Spleen (tissue), 7 donors: ENCODE data around the gene OR13C9.

Experiments used
- CTCF ChIP-seq, 11 experiments: fragments of 200-600 bp in 7 of 11; fragments of 450-650 bp in 4 of 11; sonication (generic) in 4 of 11; IDR thresholded peaks in 8 of 11; conservative IDR thresholded peaks in 3 of 11; 1 replicate in 7 of 11; 2 replicates in 4 of 11; pipeline versions ENCODE4 v1.4.0 to v1.8.0; 2016 to 2021; ENCODE audit warnings: antibody characterized with exemption in 11 of 11, inconsistent platforms in 4 of 11, mild to moderate bottlenecking in 1 of 11
- POLR2A ChIP-seq, 3 donors: fragments of 450-650 bp; IDR thresholded peaks; one replicate each; pipeline ENCODE4 v1.5.1; 2017; ENCODE audit warnings: antibody characterized with exemption in 3 of 3, mild to moderate bottlenecking in 1 of 3
- POLR2AphosphoS5 ChIP-seq, 3 donors: sonication (generic); formaldehyde crosslinking; IDR thresholded peaks; one replicate each; pipeline ENCODE4 v1.5.1; 2017; ENCODE audit warnings: antibody characterized with exemption in 3 of 3
- donor health status: DM: no; HTN: no; CAD: no; lungs with moderate emphysema.
- donor health status: DM: no; HTN: no; CAD: no.
- donor health status: DM: no; HTN: no; CAD: no.

DNA sequence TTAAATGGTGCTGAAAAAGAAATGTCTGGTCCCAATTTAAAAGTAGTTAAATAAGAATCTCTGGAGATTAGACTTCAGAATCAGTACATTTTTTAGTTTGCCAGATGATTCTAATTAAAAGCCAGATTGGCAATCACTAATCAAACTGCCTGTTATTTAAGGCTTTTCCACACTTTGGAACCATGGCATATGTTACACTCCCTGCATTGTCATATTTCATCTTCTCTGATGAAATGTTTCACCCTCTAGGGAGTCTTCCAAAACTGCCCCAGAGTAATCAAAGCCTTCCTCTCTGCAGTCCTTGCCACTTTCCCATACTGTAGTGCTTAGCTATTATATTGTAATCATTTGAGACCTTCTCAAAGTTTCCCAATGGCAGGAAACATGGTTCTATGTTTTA lies 17.5 kb upstream of the OR13C9 start:
- TF ChIP-seq CTCF (IDR thresholded peaks at IDR 0.05 in 8 of 11, conservative IDR thresholded peaks at IDR 0.05 in 3 of 11), result no peak
- no peak for TF ChIP-seq POLR2A (IDR thresholded peaks at IDR 0.05)
- no peak for TF ChIP-seq POLR2AphosphoS5 (IDR thresholded peaks at IDR 0.05)
